ENCODE results near the gene LRRC73. TPM values are rescaled to one million over a fixed set of nuclear protein-coding genes. Genes with fewer than 3 reads are reported as not detected.
"Not testable (repeated sequence)": the region's sequence is repeated elsewhere in the genome, so short reads cannot be mapped to it uniquely, and the experiment has no call there.

The LRRC73 gene
- total RNA-seq, 1 donor from 2014 or later: 0.55 TPM

- H3K4me1 ChIP-seq: peaks cover 12% of the 10 kb centered on the region
- no peak for TF ChIP-seq CTCF (IDR thresholded peaks at IDR 0.05)
- peaks cover 47% of the 10 kb centered on the region for H3K36me3 ChIP-seq
- intact Hi-C loops (cut with DNase I): loop anchor here (10.0 kb wide), 2 partner anchors 50 to 120 kb away; partner anchors contain the start of gene DLK2
- no peak overlapping the region for H3K4me3 ChIP-seq
- no peaks in the 10 kb centered on the region for H3K27me3 ChIP-seq
- no peak overlapping the region for H3K27ac ChIP-seq
- no peaks in the 10 kb centered on the region for H3K9me3 ChIP-seq
- ATAC-seq (no peak), DNase-seq (no peak)
Measured at GRCh38 chr6:43504756-43505593, 5.2 kb downstream of the LRRC73 start.

- Histone ChIP-seq H3K4me3 (no peak overlapping the region), H3K36me3 (peaks cover 62% of the 10 kb centered on the region), H3K27me3 (no peaks in the 10 kb centered on the region), H3K27ac (no peak overlapping the region), H3K4me1 (peaks cover 7% of the 10 kb centered on the region), H3K9me3 (no peaks in the 10 kb centered on the region)
- intact Hi-C loops (cut with DNase I): loop anchor here (10.0 kb wide), 2 partner anchors 49 to 119 kb away; partner anchors contain the start of gene DLK2
- TF ChIP-seq CTCF (IDR thresholded peaks at IDR 0.05): no peak
- ATAC-seq: no peak
- DNase-seq: no peak
Measured at GRCh38 chr6:43503443-43503842, 6.7 kb downstream of the LRRC73 start.

GRCh38 chr6:43502666-43503065 lies 7.5 kb downstream of the LRRC73 start:
- Histone ChIP-seq H3K4me3 (no peak overlapping the region), H3K9me3 (no peaks in the 10 kb centered on the region), H3K4me1 (peaks cover 7% of the 10 kb centered on the region), H3K27ac (no peak overlapping the region), H3K27me3 (no peaks in the 10 kb centered on the region), H3K36me3 (peaks cover 70% of the 10 kb centered on the region)
- intact Hi-C loops (cut with DNase I): loop anchor here (10.0 kb wide), 2 partner anchors 48 to 118 kb away; partner anchors contain the start of gene DLK2
- TF ChIP-seq CTCF (IDR thresholded peaks at IDR 0.05): no peak
- DNase-seq (no peak), ATAC-seq (no peak)

- no peak for TF ChIP-seq CTCF (IDR thresholded peaks at IDR 0.05)
- H3K4me1 ChIP-seq: peaks cover under 1% of the 10 kb centered on the region
- no peaks in the 10 kb centered on the region for H3K9me3 ChIP-seq
- peaks cover 72% of the 10 kb centered on the region for H3K36me3 ChIP-seq
- ATAC-seq (no peak), DNase-seq (no peak)
- no peaks in the 10 kb centered on the region for H3K27me3 ChIP-seq
- no peak overlapping the region for H3K27ac ChIP-seq
- intact Hi-C loops (cut with DNase I): loop anchor here (10.0 kb wide), 2 partner anchors 46 to 116 kb away; partner anchors contain the start of gene DLK2
- H3K4me3 ChIP-seq: no peak overlapping the region
Measured at GRCh38 chr6:43500921-43501320, 9.2 kb downstream of the LRRC73 start.

- no peak for ATAC-seq
- H3K4me1 ChIP-seq: peaks cover 10% of the 10 kb centered on the region
- H3K9me3 ChIP-seq: no peaks in the 10 kb centered on the region
- TF ChIP-seq CTCF (IDR thresholded peaks at IDR 0.05): no peak
- intact Hi-C loops (cut with DNase I): no loop called here
- no peaks in the 10 kb centered on the region for H3K27me3 ChIP-seq
- H3K27ac ChIP-seq: peak overlapping the region; percentile 37
- peaks cover 62% of the 10 kb centered on the region for H3K36me3 ChIP-seq
- H3K4me3 ChIP-seq: no peak overlapping the region
- DNase-seq: no peak
Measured at GRCh38 chr6:43499028-43499815, 10.9 kb downstream of the LRRC73 start.

- DNase-seq; ATAC-seq; H3K27me3 ChIP-seq; H3K9me3 ChIP-seq; H3K4me1 ChIP-seq; H3K4me3 ChIP-seq; intact Hi-C loops (cut with DNase I): not testable (repeated sequence)
- H3K27ac ChIP-seq: peak overlapping the region; percentile 37
- H3K36me3 ChIP-seq: peaks cover 52% of the 10 kb centered on the region
Measured at GRCh38 chr6:43498291-43498690, 11.9 kb downstream of the LRRC73 start.
